GM23338 (cell line): ENCODE measurements around the gene LPXN. TPM values are rescaled to one million over a fixed set of nuclear protein-coding genes. Genes with fewer than 3 reads are reported as not detected.

Experiments
- ATAC-seq: fragments of 200-7000 bp; cut with Tn5 transposase; 3 replicates; pipeline ENCODE4 v1.9.1; 2020
- DNase-seq: peaks from one replicate; pipeline ENCODE4 v3.0.0-alpha.2; 2015; ENCODE audit warnings: low spot score
- H2AFZ ChIP-seq: fragments of 200-600 bp; sonication (generic); 2 replicates; pipeline ENCODE4 v1.8.0; 2016; ENCODE audit warnings: antibody characterized with exemption, mild to moderate bottlenecking, moderate library complexity
- H3F3A ChIP-seq: fragments of 200-600 bp; sonication (generic); replicated peaks from 2 replicates; pipeline ENCODE4 v1.8.0; 2017; ENCODE audit warnings: antibody characterized with exemption, mixed run types, low read depth
- H3K27ac ChIP-seq: fragments of 200-600 bp; sonication (generic); 2 replicates; pipeline ENCODE4 v1.6.1; 2016; ENCODE audit warnings: low read depth
- H3K27me3 ChIP-seq: fragments of 200-600 bp; sonication (generic); 2 replicates; pipeline ENCODE4 v1.8.0; 2016; ENCODE audit warnings: mild to moderate bottlenecking, mixed run types, moderate library complexity; ENCODE audit not compliant: insufficient read depth
- H3K36me3 ChIP-seq: fragments of 200-600 bp; sonication (generic); 2 replicates; pipeline ENCODE4 v1.8.0; 2016; ENCODE audit warnings: mild to moderate bottlenecking; ENCODE audit not compliant: insufficient read depth
- H3K4me1 ChIP-seq: fragments of 200-600 bp; sonication (generic); 2 replicates; pipeline ENCODE4 v1.8.0; 2016; ENCODE audit warnings: mild to moderate bottlenecking, moderate library complexity; ENCODE audit not compliant: insufficient read depth
- H3K4me2 ChIP-seq: fragments of 200-600 bp; sonication (generic); 2 replicates; pipeline ENCODE4 v1.7.1; 2017; ENCODE audit warnings: mixed run types
- H3K4me3 ChIP-seq: fragments of 200-600 bp; sonication (generic); 2 replicates; pipeline ENCODE4 v1.6.1; 2016; ENCODE audit warnings: mixed run types
- H3K79me2 ChIP-seq: fragments of 200-600 bp; sonication (generic); replicated peaks from 2 replicates; pipeline ENCODE4 v1.8.0; 2017; ENCODE audit warnings: mild to moderate bottlenecking; ENCODE audit not compliant: insufficient read depth
- H3K9me2 ChIP-seq: fragments of 200-600 bp; sonication (generic); 2 replicates; pipeline ENCODE4 v1.8.0; 2017; ENCODE audit not compliant: insufficient read depth
- H4K20me1 ChIP-seq: fragments of 200-600 bp; sonication (generic); replicated peaks from 2 replicates; pipeline ENCODE4 v1.8.0; 2017; ENCODE audit warnings: mild to moderate bottlenecking; ENCODE audit not compliant: insufficient read depth
- H3K27ac Mint-ChIP-seq: 2 replicates; pipeline ENCODE4 v1.8.0; 2020; ENCODE audit warnings: inconsistent platforms, mild to moderate bottlenecking, moderate library complexity, mixed read lengths
- H3K27me3 Mint-ChIP-seq: 3 replicates; pipeline ENCODE4 v1.8.0; 2022; ENCODE audit warnings: low read depth, mild to moderate bottlenecking, moderate library complexity, mixed read lengths, inconsistent platforms; ENCODE audit not compliant: insufficient read depth, poor library complexity
- H3K36me3 Mint-ChIP-seq: 3 replicates; pipeline ENCODE4 v1.8.0; 2021; ENCODE audit warnings: low read depth, mild to moderate bottlenecking, inconsistent platforms, moderate library complexity, mixed read lengths
- H3K4me1 Mint-ChIP-seq: 3 replicates; pipeline ENCODE4 v1.8.0; 2020; ENCODE audit warnings: mild to moderate bottlenecking, inconsistent platforms, mixed read lengths
- H3K4me3 Mint-ChIP-seq: 3 replicates; pipeline ENCODE4 v1.8.0; 2021; ENCODE audit warnings: moderate library complexity, mild to moderate bottlenecking, inconsistent platforms, mixed read lengths
- H3K9me3 Mint-ChIP-seq: 3 replicates; pipeline ENCODE4 v1.8.0; 2020; ENCODE audit warnings: moderate library complexity, mild to moderate bottlenecking, inconsistent platforms, mixed read lengths
- JUNB ChIP-seq: IDR thresholded peaks from one replicate; pipeline ENCODE4 v1.6.1; 2016; ENCODE audit warnings: antibody characterized with exemption; ENCODE audit not compliant: unreplicated experiment
- NANOG ChIP-seq: IDR thresholded peaks from 2 replicates; pipeline ENCODE4 v1.6.1; 2016; ENCODE audit warnings: antibody characterized with exemption, borderline replicate concordance
- POLR2AphosphoS5 ChIP-seq: IDR thresholded peaks from 2 replicates; pipeline ENCODE4 v1.6.1; 2016; ENCODE audit warnings: antibody characterized with exemption, low read depth
- STAT1 ChIP-seq: IDR thresholded peaks from one replicate; pipeline ENCODE4 v1.6.1; 2016; ENCODE audit warnings: antibody characterized with exemption; ENCODE audit not compliant: unreplicated experiment
- ZNF114 ChIP-seq: fragments of 250-450 bp; sonication (Bioruptor Pico); IDR thresholded peaks from 2 replicates; pipeline ENCODE4 v1.5.0; 2020; ENCODE audit warnings: mild to moderate bottlenecking, moderate library complexity
- ZNF331 ChIP-seq: fragments of 250-450 bp; sonication (Bioruptor Pico); IDR thresholded peaks from 2 replicates; pipeline ENCODE4 v1.5.0; 2020; ENCODE audit warnings: low read depth, mild to moderate bottlenecking, moderate library complexity
- polyA plus RNA-seq: library from polyadenylated mRNA; unstranded; fragments of >200 nt; fragmentation: Nextera tagmentation; extraction: Ambion mirVana; gene quantifications from 2 replicates; pipeline ENCODE4 v1.2.1, GENCODE V29; 2016
- total RNA-seq: library from RNA; depleted of rRNA; stranded (reverse); fragments of >200 nt; shearing (Covaris generic); gene quantifications from 2 replicates; pipeline ENCODE4 v1.2.3, GENCODE V29; 2014
- TF ChIP-seq, protein P1 (sequence below): fragments of 250-450 bp; sonication (Bioruptor Pico); IDR thresholded peaks from 2 replicates; pipeline ENCODE4 v1.5.0; 2020; ENCODE audit warnings: mild to moderate bottlenecking, moderate library complexity
- TF ChIP-seq, protein P2 (sequence below): IDR thresholded peaks from 2 replicates; pipeline ENCODE4 v1.6.1; 2016; ENCODE audit warnings: antibody characterized with exemption
- TF ChIP-seq, protein P3 (sequence below), 2 experiments: fragments of 200-600 bp in 1 of 2; sonication (generic) in 1 of 2; conservative IDR thresholded peaks; 2 replicates each; pipeline versions ENCODE4 v1.5.1 to v1.6.1; 2016 to 2017; ENCODE audit warnings: antibody characterized with exemption in 2 of 2, low read depth in 2 of 2, mild to moderate bottlenecking in 2 of 2, moderate library complexity in 1 of 2
- TF ChIP-seq, protein P4 (sequence below): IDR thresholded peaks from one replicate; pipeline ENCODE4 v1.6.1; 2018; ENCODE audit warnings: antibody characterized with exemption; ENCODE audit not compliant: unreplicated experiment

Gene LPXN
- total and polyA plus RNA-seq, 2 experiments from 2014 or later = 0.56 to 1.3 TPM

DNA sequence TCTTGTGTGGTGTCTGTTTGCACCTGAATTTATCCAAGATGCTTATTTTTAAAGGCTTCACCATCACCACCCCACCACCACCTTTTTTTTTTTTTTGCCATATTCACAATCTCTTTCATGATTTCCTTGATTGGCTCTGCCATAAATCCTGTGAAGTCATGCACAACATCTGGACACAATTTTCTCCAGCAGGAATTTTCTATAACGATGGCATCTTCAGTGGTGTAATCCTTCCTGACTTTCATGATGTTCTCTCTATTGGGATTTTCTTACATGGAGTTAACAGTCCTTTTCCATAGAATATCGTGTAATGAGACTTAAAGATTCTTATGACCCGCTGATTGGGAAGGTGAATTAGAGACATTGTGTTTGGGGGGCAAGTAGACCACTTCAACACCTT is 21.0 kb upstream of the LPXN start:
- no peak overlapping the region for H3K27ac Mint-ChIP-seq
- Histone ChIP-seq H3K4me3 (no peak overlapping the region), H3K9me2 (no peaks in the 10 kb centered on the region), H3K4me2 (no peak overlapping the region), H3K79me2 (peaks cover 99% of the 10 kb centered on the region), H4K20me1 (peaks cover 44% of the 10 kb centered on the region), H3K36me3 (no peaks in the 10 kb centered on the region), H3K27me3 (no peaks in the 10 kb centered on the region), H3F3A (no peaks in the 10 kb centered on the region), H3K4me1 (peaks cover 28% of the 10 kb centered on the region), H2AFZ (no peak overlapping the region), H3K27ac (no peak overlapping the region)
- no peak for DNase-seq
- ATAC-seq = no peak
- no peak overlapping the region for H3K4me3 Mint-ChIP-seq
- peaks cover 48% of the 10 kb centered on the region for H3K4me1 Mint-ChIP-seq
- TF ChIP-seq NANOG = no peak
- TF ChIP-seq, protein P1, sequence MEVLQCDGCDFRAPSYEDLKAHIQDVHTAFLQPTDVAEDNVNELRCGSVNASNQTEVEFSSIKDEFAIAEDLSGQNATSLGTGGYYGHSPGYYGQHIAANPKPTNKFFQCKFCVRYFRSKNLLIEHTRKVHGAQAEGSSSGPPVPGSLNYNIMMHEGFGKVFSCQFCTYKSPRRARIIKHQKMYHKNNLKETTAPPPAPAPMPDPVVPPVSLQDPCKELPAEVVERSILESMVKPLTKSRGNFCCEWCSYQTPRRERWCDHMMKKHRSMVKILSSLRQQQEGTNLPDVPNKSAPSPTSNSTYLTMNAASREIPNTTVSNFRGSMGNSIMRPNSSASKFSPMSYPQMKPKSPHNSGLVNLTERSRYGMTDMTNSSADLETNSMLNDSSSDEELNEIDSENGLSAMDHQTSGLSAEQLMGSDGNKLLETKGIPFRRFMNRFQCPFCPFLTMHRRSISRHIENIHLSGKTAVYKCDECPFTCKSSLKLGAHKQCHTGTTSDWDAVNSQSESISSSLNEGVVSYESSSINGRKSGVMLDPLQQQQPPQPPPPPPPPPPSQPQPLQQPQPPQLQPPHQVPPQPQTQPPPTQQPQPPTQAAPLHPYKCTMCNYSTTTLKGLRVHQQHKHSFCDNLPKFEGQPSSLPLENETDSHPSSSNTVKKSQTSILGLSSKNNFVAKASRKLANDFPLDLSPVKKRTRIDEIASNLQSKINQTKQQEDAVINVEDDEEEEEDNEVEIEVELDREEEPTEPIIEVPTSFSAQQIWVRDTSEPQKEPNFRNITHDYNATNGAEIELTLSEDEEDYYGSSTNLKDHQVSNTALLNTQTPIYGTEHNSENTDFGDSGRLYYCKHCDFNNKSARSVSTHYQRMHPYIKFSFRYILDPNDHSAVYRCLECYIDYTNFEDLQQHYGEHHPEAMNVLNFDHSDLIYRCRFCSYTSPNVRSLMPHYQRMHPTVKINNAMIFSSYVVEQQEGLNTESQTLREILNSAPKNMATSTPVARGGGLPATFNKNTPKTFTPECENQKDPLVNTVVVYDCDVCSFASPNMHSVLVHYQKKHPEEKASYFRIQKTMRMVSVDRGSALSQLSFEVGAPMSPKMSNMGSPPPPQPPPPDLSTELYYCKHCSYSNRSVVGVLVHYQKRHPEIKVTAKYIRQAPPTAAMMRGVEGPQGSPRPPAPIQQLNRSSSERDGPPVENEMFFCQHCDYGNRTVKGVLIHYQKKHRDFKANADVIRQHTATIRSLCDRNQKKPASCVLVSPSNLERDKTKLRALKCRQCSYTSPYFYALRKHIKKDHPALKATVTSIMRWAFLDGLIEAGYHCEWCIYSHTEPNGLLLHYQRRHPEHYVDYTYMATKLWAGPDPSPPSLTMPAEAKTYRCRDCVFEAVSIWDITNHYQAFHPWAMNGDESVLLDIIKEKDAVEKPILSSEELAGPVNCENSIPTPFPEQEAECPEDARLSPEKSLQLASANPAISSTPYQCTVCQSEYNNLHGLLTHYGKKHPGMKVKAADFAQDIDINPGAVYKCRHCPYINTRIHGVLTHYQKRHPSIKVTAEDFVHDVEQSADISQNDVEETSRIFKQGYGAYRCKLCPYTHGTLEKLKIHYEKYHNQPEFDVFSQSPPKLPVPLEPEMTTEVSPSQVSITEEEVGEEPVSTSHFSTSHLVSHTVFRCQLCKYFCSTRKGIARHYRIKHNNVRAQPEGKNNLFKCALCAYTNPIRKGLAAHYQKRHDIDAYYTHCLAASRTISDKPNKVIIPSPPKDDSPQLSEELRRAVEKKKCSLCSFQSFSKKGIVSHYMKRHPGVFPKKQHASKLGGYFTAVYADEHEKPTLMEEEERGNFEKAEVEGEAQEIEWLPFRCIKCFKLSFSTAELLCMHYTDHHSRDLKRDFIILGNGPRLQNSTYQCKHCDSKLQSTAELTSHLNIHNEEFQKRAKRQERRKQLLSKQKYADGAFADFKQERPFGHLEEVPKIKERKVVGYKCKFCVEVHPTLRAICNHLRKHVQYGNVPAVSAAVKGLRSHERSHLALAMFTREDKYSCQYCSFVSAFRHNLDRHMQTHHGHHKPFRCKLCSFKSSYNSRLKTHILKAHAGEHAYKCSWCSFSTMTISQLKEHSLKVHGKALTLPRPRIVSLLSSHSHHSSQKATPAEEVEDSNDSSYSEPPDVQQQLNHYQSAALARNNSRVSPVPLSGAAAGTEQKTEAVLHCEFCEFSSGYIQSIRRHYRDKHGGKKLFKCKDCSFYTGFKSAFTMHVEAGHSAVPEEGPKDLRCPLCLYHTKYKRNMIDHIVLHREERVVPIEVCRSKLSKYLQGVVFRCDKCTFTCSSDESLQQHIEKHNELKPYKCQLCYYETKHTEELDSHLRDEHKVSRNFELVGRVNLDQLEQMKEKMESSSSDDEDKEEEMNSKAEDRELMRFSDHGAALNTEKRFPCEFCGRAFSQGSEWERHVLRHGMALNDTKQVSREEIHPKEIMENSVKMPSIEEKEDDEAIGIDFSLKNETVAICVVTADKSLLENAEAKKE (CRISPR knock-in tag) = no peak
- no peak for TF ChIP-seq ZNF331 (CRISPR knock-in tag)
- TF ChIP-seq POLR2AphosphoS5 = no peak
- TF ChIP-seq, protein P2, sequence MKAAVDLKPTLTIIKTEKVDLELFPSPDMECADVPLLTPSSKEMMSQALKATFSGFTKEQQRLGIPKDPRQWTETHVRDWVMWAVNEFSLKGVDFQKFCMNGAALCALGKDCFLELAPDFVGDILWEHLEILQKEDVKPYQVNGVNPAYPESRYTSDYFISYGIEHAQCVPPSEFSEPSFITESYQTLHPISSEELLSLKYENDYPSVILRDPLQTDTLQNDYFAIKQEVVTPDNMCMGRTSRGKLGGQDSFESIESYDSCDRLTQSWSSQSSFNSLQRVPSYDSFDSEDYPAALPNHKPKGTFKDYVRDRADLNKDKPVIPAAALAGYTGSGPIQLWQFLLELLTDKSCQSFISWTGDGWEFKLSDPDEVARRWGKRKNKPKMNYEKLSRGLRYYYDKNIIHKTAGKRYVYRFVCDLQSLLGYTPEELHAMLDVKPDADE = no peak
- TF ChIP-seq, protein P3, sequence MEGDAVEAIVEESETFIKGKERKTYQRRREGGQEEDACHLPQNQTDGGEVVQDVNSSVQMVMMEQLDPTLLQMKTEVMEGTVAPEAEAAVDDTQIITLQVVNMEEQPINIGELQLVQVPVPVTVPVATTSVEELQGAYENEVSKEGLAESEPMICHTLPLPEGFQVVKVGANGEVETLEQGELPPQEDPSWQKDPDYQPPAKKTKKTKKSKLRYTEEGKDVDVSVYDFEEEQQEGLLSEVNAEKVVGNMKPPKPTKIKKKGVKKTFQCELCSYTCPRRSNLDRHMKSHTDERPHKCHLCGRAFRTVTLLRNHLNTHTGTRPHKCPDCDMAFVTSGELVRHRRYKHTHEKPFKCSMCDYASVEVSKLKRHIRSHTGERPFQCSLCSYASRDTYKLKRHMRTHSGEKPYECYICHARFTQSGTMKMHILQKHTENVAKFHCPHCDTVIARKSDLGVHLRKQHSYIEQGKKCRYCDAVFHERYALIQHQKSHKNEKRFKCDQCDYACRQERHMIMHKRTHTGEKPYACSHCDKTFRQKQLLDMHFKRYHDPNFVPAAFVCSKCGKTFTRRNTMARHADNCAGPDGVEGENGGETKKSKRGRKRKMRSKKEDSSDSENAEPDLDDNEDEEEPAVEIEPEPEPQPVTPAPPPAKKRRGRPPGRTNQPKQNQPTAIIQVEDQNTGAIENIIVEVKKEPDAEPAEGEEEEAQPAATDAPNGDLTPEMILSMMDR (conservative IDR thresholded peaks at IDR 0.05; ENCODE audit: low read depth in 2 of 2) = no peak
- TF ChIP-seq, protein P4, sequence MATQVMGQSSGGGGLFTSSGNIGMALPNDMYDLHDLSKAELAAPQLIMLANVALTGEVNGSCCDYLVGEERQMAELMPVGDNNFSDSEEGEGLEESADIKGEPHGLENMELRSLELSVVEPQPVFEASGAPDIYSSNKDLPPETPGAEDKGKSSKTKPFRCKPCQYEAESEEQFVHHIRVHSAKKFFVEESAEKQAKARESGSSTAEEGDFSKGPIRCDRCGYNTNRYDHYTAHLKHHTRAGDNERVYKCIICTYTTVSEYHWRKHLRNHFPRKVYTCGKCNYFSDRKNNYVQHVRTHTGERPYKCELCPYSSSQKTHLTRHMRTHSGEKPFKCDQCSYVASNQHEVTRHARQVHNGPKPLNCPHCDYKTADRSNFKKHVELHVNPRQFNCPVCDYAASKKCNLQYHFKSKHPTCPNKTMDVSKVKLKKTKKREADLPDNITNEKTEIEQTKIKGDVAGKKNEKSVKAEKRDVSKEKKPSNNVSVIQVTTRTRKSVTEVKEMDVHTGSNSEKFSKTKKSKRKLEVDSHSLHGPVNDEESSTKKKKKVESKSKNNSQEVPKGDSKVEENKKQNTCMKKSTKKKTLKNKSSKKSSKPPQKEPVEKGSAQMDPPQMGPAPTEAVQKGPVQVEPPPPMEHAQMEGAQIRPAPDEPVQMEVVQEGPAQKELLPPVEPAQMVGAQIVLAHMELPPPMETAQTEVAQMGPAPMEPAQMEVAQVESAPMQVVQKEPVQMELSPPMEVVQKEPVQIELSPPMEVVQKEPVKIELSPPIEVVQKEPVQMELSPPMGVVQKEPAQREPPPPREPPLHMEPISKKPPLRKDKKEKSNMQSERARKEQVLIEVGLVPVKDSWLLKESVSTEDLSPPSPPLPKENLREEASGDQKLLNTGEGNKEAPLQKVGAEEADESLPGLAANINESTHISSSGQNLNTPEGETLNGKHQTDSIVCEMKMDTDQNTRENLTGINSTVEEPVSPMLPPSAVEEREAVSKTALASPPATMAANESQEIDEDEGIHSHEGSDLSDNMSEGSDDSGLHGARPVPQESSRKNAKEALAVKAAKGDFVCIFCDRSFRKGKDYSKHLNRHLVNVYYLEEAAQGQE = no peak
- no peak for TF ChIP-seq STAT1
- TF ChIP-seq JUNB = no peak
- TF ChIP-seq ZNF114 (CRISPR knock-in tag) = no peak
- no peaks in the 10 kb centered on the region for H3K9me3 Mint-ChIP-seq
- peaks cover 7% of the 10 kb centered on the region; the same call in 2 of the 3 replicates for H3K36me3 Mint-ChIP-seq
- peaks cover 1% of the 10 kb centered on the region for H3K27me3 Mint-ChIP-seq
